Measurements from ENCODE around the gene CDAN1.
"Not testable (repeated sequence)": the region's sequence is repeated elsewhere in the genome, so short reads cannot be mapped to it uniquely, and the experiment has no call there.

CDAN1 gene

DNA sequence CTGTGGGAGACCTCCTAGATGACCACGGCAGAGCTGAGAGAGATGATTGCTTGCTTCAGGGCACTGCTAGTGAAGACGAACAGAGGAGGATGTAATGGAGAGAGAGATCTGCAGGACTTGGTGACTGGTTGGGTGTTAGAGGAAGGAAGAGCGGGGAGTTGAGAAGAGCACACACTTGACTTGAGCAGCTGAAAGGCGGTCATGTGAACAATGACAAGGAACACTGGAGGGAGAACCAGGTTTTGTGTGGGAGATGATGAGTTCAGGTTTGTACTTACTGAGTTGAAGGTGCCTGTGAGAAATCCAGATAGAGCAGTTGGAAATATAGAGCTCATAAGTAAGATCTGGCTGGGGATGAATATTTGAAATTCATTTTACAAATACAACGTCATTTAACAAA, 40.3 kb downstream of the CDAN1 start:
- no peaks in the 10 kb centered on the region for H3K9me3 Mint-ChIP-seq
- no peaks in the 10 kb centered on the region for H3K36me3 Mint-ChIP-seq
- no peaks in the 10 kb centered on the region for H3K4me1 Mint-ChIP-seq
- no peak overlapping the region for H3K27ac Mint-ChIP-seq
- no peak overlapping the region for H3K4me3 Mint-ChIP-seq
- no peaks in the 10 kb centered on the region for H3K27me3 Mint-ChIP-seq

DNA sequence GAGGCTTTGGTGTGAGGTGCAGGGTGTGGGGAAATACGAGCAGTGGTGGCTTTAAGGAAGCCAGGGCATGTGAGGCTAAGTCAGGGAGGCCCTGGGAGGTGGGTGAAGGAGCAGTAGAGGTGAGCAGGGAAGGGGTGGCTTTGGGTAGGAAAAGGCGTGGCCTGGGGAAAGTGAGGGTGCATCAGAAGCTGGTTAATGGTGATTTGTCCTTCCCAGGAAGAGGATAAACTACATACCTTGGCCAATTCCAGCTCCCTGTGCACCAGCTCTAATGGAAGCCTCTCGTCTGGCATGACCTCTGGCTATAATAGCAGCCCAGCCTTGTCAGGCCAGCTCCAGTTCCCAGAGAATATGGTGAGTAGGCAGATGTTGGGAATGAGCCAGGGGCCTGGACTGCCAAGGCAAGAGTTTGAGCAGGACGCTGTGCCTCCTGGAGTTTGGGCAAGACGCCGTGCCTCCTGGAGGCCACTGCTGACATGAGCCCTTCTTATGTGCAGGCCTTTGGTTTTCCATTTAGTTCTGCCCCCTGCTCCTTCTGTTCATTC, 41.3 kb downstream of the CDAN1 start:
- H3K4me3 Mint-ChIP-seq, result no peak overlapping the region
- H3K4me1 Mint-ChIP-seq, result peaks cover 4% of the 10 kb centered on the region
- no peaks in the 10 kb centered on the region for H3K36me3 Mint-ChIP-seq
- H3K9me3 Mint-ChIP-seq, result no peaks in the 10 kb centered on the region
- H3K27me3 Mint-ChIP-seq, result no peaks in the 10 kb centered on the region
- H3K27ac Mint-ChIP-seq, result no peak overlapping the region

GRCh38 chr15:42694398-42694797, 42.5 kb downstream of the CDAN1 start:
- no peaks in the 10 kb centered on the region for H3K36me3 Mint-ChIP-seq
- no peaks in the 10 kb centered on the region for H3K27me3 Mint-ChIP-seq
- H3K4me3 Mint-ChIP-seq, result no peak overlapping the region
- no peaks in the 10 kb centered on the region for H3K9me3 Mint-ChIP-seq
- peaks cover 4% of the 10 kb centered on the region for H3K4me1 Mint-ChIP-seq
- H3K27ac Mint-ChIP-seq, result no peak overlapping the region

DNA sequence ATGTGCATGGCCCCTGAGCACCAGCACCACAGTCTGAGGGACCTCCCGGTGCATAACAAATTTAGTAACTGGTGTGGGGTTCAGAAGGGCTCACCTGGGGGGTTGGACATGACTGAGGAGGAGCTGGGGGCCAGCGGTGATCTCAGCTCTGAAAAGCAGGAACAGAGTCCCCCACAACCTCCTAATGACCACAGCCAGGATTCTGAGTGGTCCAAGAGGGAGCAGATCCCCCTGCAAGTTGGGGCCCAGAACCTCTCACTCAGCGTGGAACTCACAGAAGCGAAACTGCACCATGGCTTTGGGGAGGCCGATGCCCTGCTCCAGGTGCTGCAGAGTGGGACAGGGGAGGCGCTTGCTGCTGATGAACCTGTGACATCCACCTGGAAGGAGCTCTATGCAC, 43.0 kb downstream of the CDAN1 start:
- no peaks in the 10 kb centered on the region for H3K27me3 Mint-ChIP-seq
- no peaks in the 10 kb centered on the region for H3K36me3 Mint-ChIP-seq
- no peaks in the 10 kb centered on the region for H3K9me3 Mint-ChIP-seq
- H3K4me3 Mint-ChIP-seq, result no peak overlapping the region
- no peak overlapping the region for H3K27ac Mint-ChIP-seq
- H3K4me1 Mint-ChIP-seq, result peaks cover 4% of the 10 kb centered on the region

DNA sequence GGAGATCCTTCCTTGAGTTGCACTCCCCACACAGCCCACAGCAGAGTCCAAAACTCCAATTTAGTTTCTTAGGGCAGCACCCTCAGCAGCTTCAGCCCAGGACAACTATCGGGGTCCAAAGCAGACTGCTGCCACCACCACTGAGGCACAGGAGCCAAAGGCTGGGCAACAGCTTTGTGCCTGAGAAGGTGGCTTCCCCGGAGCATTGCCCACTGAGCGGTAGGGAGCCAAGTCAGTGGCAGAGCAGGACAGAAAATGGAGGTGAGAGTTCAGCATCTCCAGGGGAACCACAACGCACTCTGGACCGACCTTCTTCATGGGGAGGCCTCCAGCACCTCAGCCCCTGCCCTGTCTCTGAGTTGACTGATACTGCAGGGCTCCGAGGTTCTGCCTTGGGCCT, 43.4 kb downstream of the CDAN1 start:
- H3K9me3 Mint-ChIP-seq, result no peaks in the 10 kb centered on the region
- peaks cover 4% of the 10 kb centered on the region for H3K4me1 Mint-ChIP-seq
- no peak overlapping the region for H3K27ac Mint-ChIP-seq
- no peaks in the 10 kb centered on the region for H3K36me3 Mint-ChIP-seq
- H3K27me3 Mint-ChIP-seq, result no peaks in the 10 kb centered on the region
- H3K4me3 Mint-ChIP-seq, result no peak overlapping the region

DNA sequence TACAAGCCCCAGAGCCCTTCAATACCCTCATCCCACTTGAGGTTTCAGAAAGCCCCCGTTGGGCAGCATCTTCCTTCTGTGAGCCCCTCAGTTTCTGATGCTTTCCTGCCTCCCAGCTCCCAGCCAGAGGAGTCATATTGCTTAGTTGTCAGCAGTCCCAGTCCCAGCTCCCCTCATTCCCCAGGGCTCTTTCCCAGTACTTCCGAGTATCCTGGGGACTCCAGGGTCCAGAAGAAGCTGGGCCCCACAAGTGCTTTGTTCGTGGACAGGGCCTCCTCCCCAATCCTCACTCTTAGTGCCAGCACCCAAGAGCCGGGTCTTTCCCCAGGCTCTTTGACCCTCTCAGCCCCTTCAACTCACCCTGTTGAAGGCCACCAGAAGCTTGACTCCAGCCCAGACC, 43.9 kb downstream of the CDAN1 start:
- Mint-ChIP-seq H3K4me1 (peaks cover 4% of the 10 kb centered on the region), H3K27ac (no peak overlapping the region), H3K9me3 (no peaks in the 10 kb centered on the region), H3K4me3 (no peak overlapping the region), H3K36me3 (no peaks in the 10 kb centered on the region), H3K27me3 (no peaks in the 10 kb centered on the region)

- Mint-ChIP-seq H3K9me3 (no peaks in the 10 kb centered on the region), H3K4me1 (peaks cover 4% of the 10 kb centered on the region), H3K36me3 (no peaks in the 10 kb centered on the region), H3K27ac (no peak overlapping the region), H3K27me3 (no peaks in the 10 kb centered on the region), H3K4me3 (no peak overlapping the region)
Observed at GRCh38 chr15:42692536-42692935, 44.4 kb downstream of the CDAN1 start.

GRCh38 chr15:42691770-42692169, 45.2 kb downstream of the CDAN1 start:
- H3K9me3 Mint-ChIP-seq, result no peaks in the 10 kb centered on the region
- H3K36me3 Mint-ChIP-seq, result no peaks in the 10 kb centered on the region
- no peaks in the 10 kb centered on the region for H3K27me3 Mint-ChIP-seq
- no peak overlapping the region for H3K27ac Mint-ChIP-seq
- H3K4me1 Mint-ChIP-seq, result peaks cover 4% of the 10 kb centered on the region
- H3K4me3 Mint-ChIP-seq, result no peak overlapping the region

- H3K4me3 Mint-ChIP-seq, result no peak overlapping the region
Observed at GRCh38 chr15:42691308-42691707, 45.6 kb downstream of the CDAN1 start.

DNA sequence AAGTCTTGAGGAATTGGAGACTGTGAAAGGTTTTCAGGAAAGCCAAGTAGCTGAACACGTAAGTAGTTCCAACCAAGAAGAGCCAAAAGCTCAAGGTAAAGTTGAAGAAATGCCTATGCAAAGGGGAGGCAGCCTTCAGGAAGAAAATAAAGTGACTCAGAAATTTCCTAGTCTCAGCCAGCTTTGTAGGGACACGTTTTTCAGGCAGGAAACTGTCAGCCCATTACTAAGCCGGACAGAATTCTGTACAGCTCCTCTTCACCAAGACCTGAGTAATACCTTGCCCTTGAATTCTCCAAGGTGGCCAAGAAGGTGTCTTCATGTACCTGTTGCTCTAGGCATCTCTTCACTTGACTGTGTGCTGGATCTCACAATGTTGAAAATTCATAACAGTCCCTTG, 48.6 kb downstream of the CDAN1 start:
- Mint-ChIP-seq H3K9me3 (no peaks in the 10 kb centered on the region), H3K4me3 (no peak overlapping the region), H3K27me3 (no peaks in the 10 kb centered on the region), H3K27ac (no peak overlapping the region), H3K4me1 (peaks cover 4% of the 10 kb centered on the region), H3K36me3 (no peaks in the 10 kb centered on the region)

More at GRCh38 chr15:42691308-42691707, 45.6 kb downstream of the CDAN1 start:
- no peaks in the 10 kb centered on the region for H3K9me3 Mint-ChIP-seq
- H3K27me3 Mint-ChIP-seq, result no peaks in the 10 kb centered on the region
- peaks cover 4% of the 10 kb centered on the region for H3K4me1 Mint-ChIP-seq
- H3K36me3 Mint-ChIP-seq, result no peaks in the 10 kb centered on the region
- no peak overlapping the region for H3K27ac Mint-ChIP-seq

DNA sequence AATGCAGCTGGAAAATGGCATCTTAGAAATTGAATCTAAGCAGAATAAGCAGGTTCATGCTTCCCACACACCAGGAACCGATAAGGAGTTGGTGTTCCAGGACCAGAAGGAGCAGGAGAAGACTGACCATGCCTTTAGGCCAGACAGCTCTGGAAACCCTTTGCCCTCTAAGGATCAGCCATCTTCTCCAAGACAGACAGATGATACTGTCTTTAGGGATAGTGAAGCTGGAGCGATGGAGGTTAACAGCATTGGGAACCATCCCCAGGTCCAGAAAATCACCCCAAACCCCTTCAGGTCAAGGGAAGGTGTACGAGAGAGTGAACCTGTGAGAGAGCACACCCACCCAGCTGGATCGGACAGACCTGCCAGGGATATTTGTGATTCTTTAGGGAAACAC, 49.2 kb downstream of the CDAN1 start:
- H3K27ac Mint-ChIP-seq, result no peak overlapping the region
- no peaks in the 10 kb centered on the region for H3K9me3 Mint-ChIP-seq
- no peak overlapping the region for H3K4me3 Mint-ChIP-seq
- peaks cover 4% of the 10 kb centered on the region for H3K4me1 Mint-ChIP-seq
- no peaks in the 10 kb centered on the region for H3K36me3 Mint-ChIP-seq
- H3K27me3 Mint-ChIP-seq, result no peaks in the 10 kb centered on the region

DNA sequence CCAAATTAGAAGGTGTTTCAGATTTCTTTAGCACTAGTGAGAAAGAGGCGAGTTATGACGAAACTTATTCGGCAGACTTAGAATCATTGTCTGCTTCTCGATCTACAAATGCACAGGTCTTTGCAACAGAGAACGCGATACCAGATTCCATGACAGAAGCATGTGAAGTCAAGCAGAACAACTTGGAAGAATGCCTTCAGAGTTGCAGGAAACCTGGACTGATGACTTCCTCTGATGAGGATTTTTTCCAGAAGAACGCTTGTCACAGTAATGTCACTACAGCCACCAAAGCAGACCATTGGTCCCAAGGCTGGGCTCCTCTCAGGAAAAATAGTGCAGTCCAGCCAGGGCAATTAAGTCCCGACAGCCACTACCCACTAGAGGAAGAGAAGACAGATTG, 50.6 kb downstream of the CDAN1 start:
- H3K9me3 Mint-ChIP-seq, result no peaks in the 10 kb centered on the region
- no peaks in the 10 kb centered on the region for H3K27me3 Mint-ChIP-seq
- peaks cover under 1% of the 10 kb centered on the region for H3K4me1 Mint-ChIP-seq
- no peak overlapping the region for H3K4me3 Mint-ChIP-seq
- no peaks in the 10 kb centered on the region for H3K36me3 Mint-ChIP-seq
- no peak overlapping the region for H3K27ac Mint-ChIP-seq

- Mint-ChIP-seq H3K27ac (no peak overlapping the region), H3K36me3 (no peaks in the 10 kb centered on the region), H3K4me3 (no peak overlapping the region), H3K9me3 (no peaks in the 10 kb centered on the region), H3K4me1 (no peaks in the 10 kb centered on the region), H3K27me3 (no peaks in the 10 kb centered on the region)
Observed at GRCh38 chr15:42681119-42681518, 55.8 kb downstream of the CDAN1 start.

GRCh38 chr15:42680142-42680482, 56.8 kb downstream of the CDAN1 start:
- not testable (repeated sequence) for H3K9me3 Mint-ChIP-seq, H3K27me3 Mint-ChIP-seq, H3K36me3 Mint-ChIP-seq, H3K27ac Mint-ChIP-seq, H3K4me3 Mint-ChIP-seq, H3K4me1 Mint-ChIP-seq

GRCh38 chr15:42679285-42680141, 57.4 kb downstream of the CDAN1 start:
- H3K36me3 Mint-ChIP-seq, result no peaks in the 10 kb centered on the region
- no peaks in the 10 kb centered on the region for H3K4me1 Mint-ChIP-seq
- H3K27me3 Mint-ChIP-seq, result no peaks in the 10 kb centered on the region
- H3K27ac Mint-ChIP-seq, result no peak overlapping the region
- no peaks in the 10 kb centered on the region for H3K9me3 Mint-ChIP-seq
- no peak overlapping the region for H3K4me3 Mint-ChIP-seq

DNA sequence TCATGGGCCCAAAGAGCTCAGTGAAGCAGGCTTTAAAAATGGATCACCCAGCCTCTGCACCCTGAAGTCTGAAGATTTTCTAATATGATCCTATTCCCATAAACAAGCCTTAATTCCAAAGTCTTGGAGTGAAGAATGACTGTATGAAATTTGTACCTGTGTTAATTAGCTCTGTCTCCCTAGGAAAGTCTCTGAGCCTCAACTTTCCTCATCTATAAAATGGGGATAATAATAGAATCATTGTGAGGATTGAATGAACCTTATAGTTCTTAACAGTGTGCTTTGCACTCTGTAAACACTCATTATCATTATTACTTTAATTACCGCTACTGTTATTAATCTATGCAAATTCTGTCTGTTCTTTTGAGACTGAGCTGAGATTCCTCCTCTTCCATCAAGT, 61.9 kb downstream of the CDAN1 start:
- H3K4me3 Mint-ChIP-seq, result no peak overlapping the region
- H3K27ac Mint-ChIP-seq, result no peak overlapping the region
- no peaks in the 10 kb centered on the region for H3K9me3 Mint-ChIP-seq
- H3K4me1 Mint-ChIP-seq, result no peaks in the 10 kb centered on the region
- no peaks in the 10 kb centered on the region for H3K36me3 Mint-ChIP-seq
- H3K27me3 Mint-ChIP-seq, result no peaks in the 10 kb centered on the region

DNA sequence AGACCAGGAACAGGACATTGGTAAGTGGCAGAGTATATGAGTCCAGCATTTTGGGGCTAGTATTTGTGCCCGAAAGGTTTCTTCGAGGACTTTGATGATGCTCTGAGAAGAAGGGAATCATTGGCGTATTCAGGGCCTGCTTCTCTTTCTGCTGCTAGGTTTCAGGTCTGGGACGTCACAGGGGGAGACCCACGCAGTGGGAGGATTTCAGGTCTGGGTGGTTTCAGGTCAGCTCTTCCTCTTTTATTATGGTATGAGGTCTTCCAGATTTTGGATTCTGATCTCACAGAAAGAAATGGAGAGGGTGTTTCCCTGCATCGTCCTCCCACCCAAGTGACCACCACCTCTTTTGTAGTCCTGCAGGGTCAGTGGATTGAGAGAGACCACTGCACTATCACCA, 62.5 kb downstream of the CDAN1 start:
- H3K9me3 Mint-ChIP-seq, result no peaks in the 10 kb centered on the region
- H3K27me3 Mint-ChIP-seq, result no peaks in the 10 kb centered on the region
- H3K36me3 Mint-ChIP-seq, result no peaks in the 10 kb centered on the region
- H3K4me3 Mint-ChIP-seq, result no peak overlapping the region
- no peaks in the 10 kb centered on the region for H3K4me1 Mint-ChIP-seq
- H3K27ac Mint-ChIP-seq, result no peak overlapping the region
